Esophagus squamous epithelium (tissue), 4 donors: ENCODE results near the gene GRIK1.

ENCODE experiments used
- CTCF ChIP-seq, 6 experiments: fragments of 450-650 bp in 4 of 6; fragments of 200-600 bp in 2 of 6; sonication (generic) in 2 of 6; IDR thresholded peaks; one replicate each; pipeline ENCODE4 v1.5.1; 2016 to 2019; ENCODE audit warnings: antibody characterized with exemption in 6 of 6, mild to moderate bottlenecking in 4 of 6, moderate library complexity in 4 of 6
- POLR2A ChIP-seq, 4 donors: fragments of 450-650 bp; IDR thresholded peaks; one replicate each; pipeline ENCODE4 v1.6.1; 2017; ENCODE audit warnings: antibody characterized with exemption in 4 of 4, mild to moderate bottlenecking in 4 of 4, moderate library complexity in 3 of 4

- TF ChIP-seq CTCF (IDR thresholded peaks at IDR 0.05) (no peak), POLR2A (IDR thresholded peaks at IDR 0.05) (no peak)
Observed at GRCh38 chr21:29550205-29550604, 389.6 kb downstream of the GRIK1 start.
